ENCODE measurements around the gene SLC4A3.

SLC4A3 gene

GRCh38 chr2:219611866-219612576, 15.4 kb upstream of the SLC4A3 start:
- Histone ChIP-seq H3K4me1 (no peaks in the 10 kb centered on the region), H3K36me3 (ENCODE audit: control insufficient read depth, insufficient read depth, low read length) (no peaks in the 10 kb centered on the region), H3K4me2 (ENCODE audit: low read length) (no peak overlapping the region), H3K79me2 (no peaks in the 10 kb centered on the region), H3K9me3 (ENCODE audit: control insufficient read depth, low read length) (no peaks in the 10 kb centered on the region), H3K4me3 (ENCODE audit: low read depth, low read length) (no peak overlapping the region), H3K27me3 (ENCODE audit: control insufficient read depth, insufficient read depth, low read length) (no peaks in the 10 kb centered on the region), H3K27ac (no peak overlapping the region), H3K9ac (no peak overlapping the region), H2AFZ (no peak overlapping the region)
- no peak for TF ChIP-seq CTCF (IDR thresholded peaks at IDR 0.05)

- H3K36me3 ChIP-seq (ENCODE audit: control insufficient read depth, insufficient read depth, low read length), result no peaks in the 10 kb centered on the region
- no peaks in the 10 kb centered on the region for H3K27me3 ChIP-seq (ENCODE audit: control insufficient read depth, insufficient read depth, low read length)
- no peak for TF ChIP-seq CTCF (IDR thresholded peaks at IDR 0.05)
- no peak overlapping the region for H2AFZ ChIP-seq
- no peak overlapping the region for H3K4me3 ChIP-seq (ENCODE audit: low read depth, low read length)
- no peak overlapping the region for H3K27ac ChIP-seq
- H3K4me1 ChIP-seq, result no peaks in the 10 kb centered on the region
- H3K79me2 ChIP-seq, result no peaks in the 10 kb centered on the region
- H3K9me3 ChIP-seq (ENCODE audit: control insufficient read depth, low read length), result no peaks in the 10 kb centered on the region
- no peak overlapping the region for H3K9ac ChIP-seq
- H3K4me2 ChIP-seq (ENCODE audit: low read length), result no peak overlapping the region
Observed at GRCh38 chr2:219612577-219613286, 14.7 kb upstream of the SLC4A3 start.

GRCh38 chr2:219613461-219614070, 13.9 kb upstream of the SLC4A3 start:
- no peak for TF ChIP-seq CTCF (IDR thresholded peaks at IDR 0.05)
- no peak overlapping the region for H3K27ac ChIP-seq
- H3K9me3 ChIP-seq (ENCODE audit: control insufficient read depth, low read length), result no peaks in the 10 kb centered on the region
- no peak overlapping the region for H3K4me2 ChIP-seq (ENCODE audit: low read length)
- no peak overlapping the region for H3K4me3 ChIP-seq (ENCODE audit: low read depth, low read length)
- no peak overlapping the region for H2AFZ ChIP-seq
- H3K27me3 ChIP-seq (ENCODE audit: control insufficient read depth, insufficient read depth, low read length), result no peaks in the 10 kb centered on the region
- H3K9ac ChIP-seq, result no peak overlapping the region
- H3K4me1 ChIP-seq, result no peaks in the 10 kb centered on the region
- no peaks in the 10 kb centered on the region for H3K79me2 ChIP-seq
- no peaks in the 10 kb centered on the region for H3K36me3 ChIP-seq (ENCODE audit: control insufficient read depth, insufficient read depth, low read length)

- Histone ChIP-seq H3K27me3 (ENCODE audit: control insufficient read depth, insufficient read depth, low read length) (no peaks in the 10 kb centered on the region), H3K9ac (no peak overlapping the region), H3K79me2 (no peaks in the 10 kb centered on the region), H3K9me3 (ENCODE audit: control insufficient read depth, low read length) (no peaks in the 10 kb centered on the region), H3K36me3 (ENCODE audit: control insufficient read depth, insufficient read depth, low read length) (no peaks in the 10 kb centered on the region), H2AFZ (no peak overlapping the region), H3K4me2 (ENCODE audit: low read length) (no peak overlapping the region), H3K4me3 (ENCODE audit: low read depth, low read length) (no peak overlapping the region), H3K27ac (no peak overlapping the region), H3K4me1 (no peaks in the 10 kb centered on the region)
- TF ChIP-seq CTCF (IDR thresholded peaks at IDR 0.05), result no peak
Observed at GRCh38 chr2:219614076-219614860, 13.2 kb upstream of the SLC4A3 start.

All from parathyroid adenoma (tissue), 2 donors.